SK-N-SH (cell line): ENCODE results near the gene RNF126. TPM values are rescaled to one million over a fixed set of nuclear protein-coding genes. Genes with fewer than 3 reads are reported as not detected.

Experiments used
- CTCF ChIA-PET: fragments of 300-600, 350-600 bp; formaldehyde crosslinking; extraction: SDS; loops from one replicate; lab custom pipeline; 2021; lab: Yijun Ruan, JAX
- POLR2A ChIA-PET: fragments of 350-600 bp; sonication (Branson Sonifier 250); formaldehyde crosslinking; extraction: SDS; loops from one replicate; lab custom pipeline; 2020; ENCODE audit warnings: antibody characterized with exemption, inconsistent platforms; lab: Yijun Ruan, JAX
- DNase-seq: peaks from one replicate; pipeline ENCODE4 v3.0.0; 2012
- H2AFZ ChIP-seq: fragments of 200-600 bp; sonication (generic); 2 replicates; pipeline ENCODE4 v1.8.1; 2016; ENCODE audit warnings: antibody characterized with exemption, mild to moderate bottlenecking, low read depth
- H3F3A ChIP-seq: fragments of 200-600 bp; sonication (generic); replicated peaks from 2 replicates; pipeline ENCODE3; 2016; ENCODE audit warnings: antibody characterized with exemption, mild to moderate bottlenecking; ENCODE audit not compliant: insufficient read depth
- H3K27ac ChIP-seq, 2 experiments: fragments of 200-500 bp in 1 of 2; fragments of 200-600 bp in 1 of 2; sonication (Bioruptor generic) in 1 of 2; sonication (generic), shearing (Covaris generic) in 1 of 2; 2 replicates each; pipeline versions ENCODE4 v1.5.1 to v1.6.1; 2014 to 2016; ENCODE audit warnings: low read depth in 2 of 2, inconsistent platforms in 1 of 2, low read length in 1 of 2, mild to moderate bottlenecking in 1 of 2, mixed read lengths in 1 of 2
- H3K27me3 ChIP-seq: fragments of 200-600 bp; sonication (generic), shearing (Covaris generic); 2 replicates; pipeline ENCODE4 v1.6.1; 2016; ENCODE audit warnings: mixed run types; ENCODE audit not compliant: insufficient read depth
- H3K36me3 ChIP-seq, 2 experiments: fragments of 200-500 bp in 1 of 2; fragments of 200-600 bp in 1 of 2; sonication (Bioruptor generic) in 1 of 2; sonication (generic) in 1 of 2; replicated peaks in 1 of 2; 2 replicates each; pipeline versions ENCODE3 to v1.5.1; 2014 to 2016; ENCODE audit warnings: low read length in 1 of 2, mild to moderate bottlenecking in 1 of 2; ENCODE audit not compliant: insufficient read depth in 2 of 2, control insufficient read depth in 1 of 2
- H3K4me1 ChIP-seq, 2 experiments: fragments of 200-500 bp in 1 of 2; fragments of 200-600 bp in 1 of 2; sonication (Bioruptor generic) in 1 of 2; sonication (generic), shearing (Covaris generic) in 1 of 2; 2 replicates each; pipeline versions ENCODE4 v1.5.1 to v1.6.1; 2014 to 2016; ENCODE audit warnings: low read depth in 1 of 2, low read length in 1 of 2, mixed run types in 1 of 2; ENCODE audit not compliant: insufficient read depth in 2 of 2, control insufficient read depth in 1 of 2
- H3K4me2 ChIP-seq: fragments of 200-600 bp; sonication (generic), shearing (Covaris generic); 2 replicates; pipeline ENCODE4 v1.6.1; 2017; ENCODE audit warnings: mixed run types
- H3K4me3 ChIP-seq, 2 experiments: fragments of 200-500 bp in 1 of 2; fragments of 200-600 bp in 1 of 2; sonication (Bioruptor generic) in 1 of 2; sonication (generic), shearing (Covaris generic) in 1 of 2; 2 replicates each; pipeline versions ENCODE4 v1.5.1 to v1.8.1; 2014 to 2016; ENCODE audit warnings: low read depth in 2 of 2, inconsistent platforms in 1 of 2, low read length in 1 of 2, mild to moderate bottlenecking in 1 of 2, mixed read lengths in 1 of 2, moderate library complexity in 1 of 2
- H3K79me2 ChIP-seq: fragments of 200-600 bp; sonication (generic); 2 replicates; pipeline ENCODE4 v1.8.1; 2017; ENCODE audit warnings: mild to moderate bottlenecking; ENCODE audit not compliant: insufficient read depth
- H3K9ac ChIP-seq: fragments of 200-600 bp; sonication (generic); 2 replicates; pipeline ENCODE4 v1.6.1; 2017; ENCODE audit warnings: mixed run types
- H3K9me2 ChIP-seq: fragments of 200-600 bp; sonication (generic); 2 replicates; pipeline ENCODE4 v1.6.1; 2017; ENCODE audit warnings: mixed run types
- H3K9me3 ChIP-seq: fragments of 200-600 bp; sonication (generic); 2 replicates; pipeline ENCODE4 v1.6.1; 2017; ENCODE audit warnings: mixed run types, mild to moderate bottlenecking, moderate library complexity
- H4K20me1 ChIP-seq: fragments of 200-600 bp; sonication (generic); 2 replicates; pipeline ENCODE4 v1.6.1; 2017; ENCODE audit warnings: mild to moderate bottlenecking, mixed run types; ENCODE audit not compliant: insufficient read depth
- CHD2 ChIP-seq: fragments of 150-350 bp; IDR thresholded peaks from 2 replicates; pipeline ENCODE4 v1.6.1; 2018; ENCODE audit warnings: low read length; ENCODE audit not compliant: partially characterized antibody
- EZH2phosphoT487 ChIP-seq: fragments of 200-600 bp; sonication (generic); IDR thresholded peaks from 2 replicates; pipeline ENCODE4 v1.6.1; 2017; ENCODE audit warnings: low read depth, mixed run types, mild to moderate bottlenecking, antibody characterized with exemption, moderate library complexity, borderline replicate concordance
- FOSL2 ChIP-seq: IDR thresholded peaks from 2 replicates; pipeline ENCODE4 v1.4.0; 2012; ENCODE audit warnings: low read depth, mild to moderate bottlenecking, moderate library complexity, borderline replicate concordance
- FOXJ3 ChIP-seq: sonication (generic); formaldehyde crosslinking; IDR thresholded peaks from 2 replicates; pipeline ENCODE4 v1.5.1; 2020; ENCODE audit warnings: mild to moderate bottlenecking, missing genetic modification reagents
- GABPA ChIP-seq: IDR thresholded peaks from 2 replicates; pipeline ENCODE4 v1.4.0; 2012; ENCODE audit warnings: low read depth, mild to moderate bottlenecking
- GATA2 ChIP-seq: sonication (generic); formaldehyde crosslinking; IDR thresholded peaks from 2 replicates; pipeline ENCODE4 v1.5.0; 2020; ENCODE audit warnings: mild to moderate bottlenecking, missing genetic modification reagents
- MXI1 ChIP-seq: IDR thresholded peaks from 2 replicates; pipeline ENCODE4 v1.6.1; 2012; ENCODE audit warnings: mild to moderate bottlenecking, low read depth, low read length, improper control_type of control experiment
- NRF1 ChIP-seq: IDR thresholded peaks from 2 replicates; pipeline ENCODE4 v1.6.1; 2012; ENCODE audit warnings: low read depth, mild to moderate bottlenecking, low read length
- POLR2AphosphoS5 ChIP-seq: IDR thresholded peaks from 2 replicates; pipeline ENCODE4 v1.6.1; 2012; ENCODE audit warnings: low read depth, low read length
- RAD21 ChIP-seq: IDR thresholded peaks from 2 replicates; pipeline ENCODE4 v1.6.1; 2012; ENCODE audit warnings: mild to moderate bottlenecking, low read length
- RCOR1 ChIP-seq: fragments of 150-350 bp; IDR thresholded peaks from 2 replicates; pipeline ENCODE4 v1.6.1; 2017; ENCODE audit warnings: antibody characterized with exemption, low read length
- RXRA ChIP-seq: IDR thresholded peaks from 2 replicates; pipeline ENCODE4 v1.4.0; 2012; ENCODE audit warnings: low read depth, mild to moderate bottlenecking, borderline replicate concordance
- SIN3A ChIP-seq: IDR thresholded peaks from 2 replicates; pipeline ENCODE4 v1.6.1; 2012; ENCODE audit warnings: low read depth, mild to moderate bottlenecking, low read length, moderate library complexity, borderline replicate concordance
- SMC3 ChIP-seq: IDR thresholded peaks from 2 replicates; pipeline ENCODE4 v1.6.1; 2012; ENCODE audit warnings: low read depth, low read length, improper control_type of control experiment
- TAF1 ChIP-seq: IDR thresholded peaks from 2 replicates; pipeline ENCODE4 v1.6.1; 2012; ENCODE audit warnings: low read depth, mild to moderate bottlenecking, low read length, moderate library complexity, borderline replicate concordance
- TCF12 ChIP-seq: IDR thresholded peaks from 2 replicates; pipeline ENCODE4 v1.4.0; 2012
- YY1 ChIP-seq: IDR thresholded peaks from 2 replicates; pipeline ENCODE4 v1.4.0; 2012; ENCODE audit warnings: low read depth, mild to moderate bottlenecking
- WGBS: methylation state at CpG from one replicate; pipeline ENCODE4 v1.1.6; 2017; ENCODE audit warnings: low lambda C conversion rate; 5-methylcytosine and 5-hydroxymethylcytosine counted together
- polyA plus RNA-seq, 3 experiments: library from polyadenylated mRNA; depleted of rRNA; stranded (reverse); fragments of >200 nt; gene quantifications; 2 replicates each; pipeline ENCODE4 v1.2.3, GENCODE V29; 2012
- TF ChIP-seq, protein P1 (sequence below): fragments of 200-600 bp; sonication (generic); IDR thresholded peaks from 2 replicates; pipeline ENCODE4 v1.6.1; 2017; ENCODE audit warnings: antibody characterized with exemption, mild to moderate bottlenecking, moderate library complexity
- TF ChIP-seq, protein P2 (sequence below): IDR thresholded peaks from 2 replicates; pipeline ENCODE4 v1.6.1; 2012; ENCODE audit warnings: mild to moderate bottlenecking, low read depth, low read length, moderate library complexity
- TF ChIP-seq, protein P3 (sequence below): IDR thresholded peaks from 2 replicates; pipeline ENCODE4; 2012

The RNF126 gene
- polyA plus RNA-seq, 1 of the 3 experiments (the other 2 are of a cell fraction), result 12.9 TPM

DNA sequence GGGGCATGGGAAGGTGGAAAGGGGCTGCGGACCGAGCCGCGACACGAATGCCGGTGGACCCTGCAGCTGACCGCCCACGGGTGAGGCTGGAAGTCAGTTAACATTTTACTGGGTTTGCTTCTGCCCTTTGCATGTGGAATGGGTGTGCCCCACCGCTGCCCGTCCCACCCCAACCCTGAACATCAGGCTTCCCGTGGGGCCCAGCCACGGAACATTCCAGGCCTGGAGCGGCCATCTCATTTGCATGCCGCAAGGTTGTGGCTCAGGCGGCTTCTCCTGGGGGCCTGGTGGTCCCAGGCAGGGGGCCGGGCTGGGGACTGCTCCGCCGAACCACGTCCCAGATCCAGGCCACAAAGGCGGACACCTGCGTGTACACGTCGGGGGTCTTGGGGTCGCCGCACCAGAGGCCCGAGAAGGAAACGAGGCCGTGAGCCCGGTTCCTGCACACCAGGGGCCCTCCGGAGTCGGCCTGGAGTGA lies 22.5 kb upstream of the RNF126 start:
- TF ChIP-seq TAF1 (no peak), EZH2phosphoT487 (no peak), YY1 (no peak), SMC3 (no peak), RAD21 (no peak), FOXJ3 (CRISPR knock-in tag) (no peak), RXRA (no peak)
- TF ChIP-seq, protein P1, sequence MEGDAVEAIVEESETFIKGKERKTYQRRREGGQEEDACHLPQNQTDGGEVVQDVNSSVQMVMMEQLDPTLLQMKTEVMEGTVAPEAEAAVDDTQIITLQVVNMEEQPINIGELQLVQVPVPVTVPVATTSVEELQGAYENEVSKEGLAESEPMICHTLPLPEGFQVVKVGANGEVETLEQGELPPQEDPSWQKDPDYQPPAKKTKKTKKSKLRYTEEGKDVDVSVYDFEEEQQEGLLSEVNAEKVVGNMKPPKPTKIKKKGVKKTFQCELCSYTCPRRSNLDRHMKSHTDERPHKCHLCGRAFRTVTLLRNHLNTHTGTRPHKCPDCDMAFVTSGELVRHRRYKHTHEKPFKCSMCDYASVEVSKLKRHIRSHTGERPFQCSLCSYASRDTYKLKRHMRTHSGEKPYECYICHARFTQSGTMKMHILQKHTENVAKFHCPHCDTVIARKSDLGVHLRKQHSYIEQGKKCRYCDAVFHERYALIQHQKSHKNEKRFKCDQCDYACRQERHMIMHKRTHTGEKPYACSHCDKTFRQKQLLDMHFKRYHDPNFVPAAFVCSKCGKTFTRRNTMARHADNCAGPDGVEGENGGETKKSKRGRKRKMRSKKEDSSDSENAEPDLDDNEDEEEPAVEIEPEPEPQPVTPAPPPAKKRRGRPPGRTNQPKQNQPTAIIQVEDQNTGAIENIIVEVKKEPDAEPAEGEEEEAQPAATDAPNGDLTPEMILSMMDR, result no peak
- TF ChIP-seq, protein P2, sequence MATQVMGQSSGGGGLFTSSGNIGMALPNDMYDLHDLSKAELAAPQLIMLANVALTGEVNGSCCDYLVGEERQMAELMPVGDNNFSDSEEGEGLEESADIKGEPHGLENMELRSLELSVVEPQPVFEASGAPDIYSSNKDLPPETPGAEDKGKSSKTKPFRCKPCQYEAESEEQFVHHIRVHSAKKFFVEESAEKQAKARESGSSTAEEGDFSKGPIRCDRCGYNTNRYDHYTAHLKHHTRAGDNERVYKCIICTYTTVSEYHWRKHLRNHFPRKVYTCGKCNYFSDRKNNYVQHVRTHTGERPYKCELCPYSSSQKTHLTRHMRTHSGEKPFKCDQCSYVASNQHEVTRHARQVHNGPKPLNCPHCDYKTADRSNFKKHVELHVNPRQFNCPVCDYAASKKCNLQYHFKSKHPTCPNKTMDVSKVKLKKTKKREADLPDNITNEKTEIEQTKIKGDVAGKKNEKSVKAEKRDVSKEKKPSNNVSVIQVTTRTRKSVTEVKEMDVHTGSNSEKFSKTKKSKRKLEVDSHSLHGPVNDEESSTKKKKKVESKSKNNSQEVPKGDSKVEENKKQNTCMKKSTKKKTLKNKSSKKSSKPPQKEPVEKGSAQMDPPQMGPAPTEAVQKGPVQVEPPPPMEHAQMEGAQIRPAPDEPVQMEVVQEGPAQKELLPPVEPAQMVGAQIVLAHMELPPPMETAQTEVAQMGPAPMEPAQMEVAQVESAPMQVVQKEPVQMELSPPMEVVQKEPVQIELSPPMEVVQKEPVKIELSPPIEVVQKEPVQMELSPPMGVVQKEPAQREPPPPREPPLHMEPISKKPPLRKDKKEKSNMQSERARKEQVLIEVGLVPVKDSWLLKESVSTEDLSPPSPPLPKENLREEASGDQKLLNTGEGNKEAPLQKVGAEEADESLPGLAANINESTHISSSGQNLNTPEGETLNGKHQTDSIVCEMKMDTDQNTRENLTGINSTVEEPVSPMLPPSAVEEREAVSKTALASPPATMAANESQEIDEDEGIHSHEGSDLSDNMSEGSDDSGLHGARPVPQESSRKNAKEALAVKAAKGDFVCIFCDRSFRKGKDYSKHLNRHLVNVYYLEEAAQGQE, result no peak
- Histone ChIP-seq H3K9me3 (no peaks in the 10 kb centered on the region), H3K4me1 (peaks cover 0 to 4% of the 10 kb centered on the region in 2 experiments; a peak in 1 of 4 replicates), H3K36me3 (no peaks in the 10 kb centered on the region), H4K20me1 (no peaks in the 10 kb centered on the region), H3F3A (no peaks in the 10 kb centered on the region), H3K27ac (no peak overlapping the region), H2AFZ (no peak overlapping the region), H3K4me2 (no peak overlapping the region), H3K9ac (no peak overlapping the region), H3K27me3 (no peaks in the 10 kb centered on the region), H3K9me2 (no peaks in the 10 kb centered on the region), H3K79me2 (no peaks in the 10 kb centered on the region), H3K4me3 (no peak overlapping the region)
- no peak for DNase-seq
- WGBS, result 83% methylated on average over 10 of the region's 31 CpGs
- ChIA-PET POLR2A (no interaction called here), CTCF (interaction anchor here (0.5 kb wide), 1 partner anchor 49 kb away, joined by 3 read pairs; no protein-coding TSS in a partner anchor)

DNA sequence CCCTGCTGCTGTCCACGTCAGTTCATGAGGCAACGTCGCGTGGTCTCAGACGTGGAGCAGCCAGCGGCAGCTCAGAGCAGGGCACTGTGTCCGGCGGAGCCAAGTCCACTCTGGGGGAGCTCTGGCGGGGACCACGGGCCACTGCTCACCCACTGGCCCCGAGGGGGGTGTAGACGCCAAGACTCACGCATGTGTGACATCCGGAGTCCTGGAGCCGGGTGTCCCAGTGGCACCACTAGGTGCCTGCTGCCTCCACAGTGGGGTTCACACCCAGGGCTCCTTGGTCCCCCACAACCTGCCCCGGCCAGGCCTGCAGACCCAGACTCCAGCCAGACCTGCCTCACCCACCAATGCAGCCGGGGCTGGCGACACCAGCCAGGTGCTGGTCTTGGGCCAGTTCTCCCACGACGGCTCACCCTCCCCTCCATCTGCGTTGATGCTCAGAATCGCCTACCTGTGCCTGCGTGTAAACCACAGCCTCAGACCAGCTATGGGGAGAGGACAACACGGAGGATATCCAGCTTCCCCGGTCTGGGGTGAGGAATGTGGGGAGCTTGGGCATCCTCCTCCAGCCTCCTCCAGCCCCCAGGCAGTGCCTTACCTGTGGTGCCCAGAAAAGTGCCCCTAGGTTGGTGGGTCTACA lies 19.8 kb upstream of the RNF126 start:
- peaks cover 19% of the 10 kb centered on the region for H3K79me2 ChIP-seq
- H3K9me3 ChIP-seq, result no peaks in the 10 kb centered on the region
- H3K36me3 ChIP-seq, result peaks cover 0 to 3% of the 10 kb centered on the region in 2 experiments
- TF ChIP-seq FOXJ3 (CRISPR knock-in tag), result no peak
- no peak for TF ChIP-seq TAF1
- TF ChIP-seq GATA2 (CRISPR knock-in tag), result no peak
- TF ChIP-seq FOSL2, result no peak
- no peak for TF ChIP-seq NRF1
- no peak for TF ChIP-seq GABPA
- no peak for TF ChIP-seq POLR2AphosphoS5
- no peak for TF ChIP-seq RXRA
- no peak for TF ChIP-seq MXI1
- TF ChIP-seq EZH2phosphoT487, result no peak
- no peak for TF ChIP-seq CHD2
- no peak for TF ChIP-seq SMC3
- no peak for TF ChIP-seq TCF12
- TF ChIP-seq RCOR1, result no peak
- TF ChIP-seq SIN3A, result no peak
- TF ChIP-seq, protein P3, sequence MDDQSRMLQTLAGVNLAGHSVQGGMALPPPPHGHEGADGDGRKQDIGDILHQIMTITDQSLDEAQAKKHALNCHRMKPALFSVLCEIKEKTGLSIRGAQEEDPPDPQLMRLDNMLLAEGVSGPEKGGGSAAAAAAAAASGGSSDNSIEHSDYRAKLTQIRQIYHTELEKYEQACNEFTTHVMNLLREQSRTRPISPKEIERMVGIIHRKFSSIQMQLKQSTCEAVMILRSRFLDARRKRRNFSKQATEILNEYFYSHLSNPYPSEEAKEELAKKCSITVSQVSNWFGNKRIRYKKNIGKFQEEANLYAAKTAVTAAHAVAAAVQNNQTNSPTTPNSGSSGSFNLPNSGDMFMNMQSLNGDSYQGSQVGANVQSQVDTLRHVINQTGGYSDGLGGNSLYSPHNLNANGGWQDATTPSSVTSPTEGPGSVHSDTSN, result no peak
- H4K20me1 ChIP-seq, result no peaks in the 10 kb centered on the region
- H3K9me2 ChIP-seq, result no peaks in the 10 kb centered on the region
- H3K27ac ChIP-seq, result no peak overlapping the region
- WGBS, result 100% methylated on average over 5 of the region's 25 CpGs
- H3F3A ChIP-seq, result peaks cover 5% of the 10 kb centered on the region
- no peak overlapping the region for H3K9ac ChIP-seq
- H3K4me1 ChIP-seq, result peaks cover 4 to 12% of the 10 kb centered on the region in 2 experiments; a peak in 3 of 4 replicates
- H3K4me3 ChIP-seq, result no peak overlapping the region
- no peak overlapping the region for H3K4me2 ChIP-seq
- POLR2A ChIA-PET, result no interaction called here
- no peak for DNase-seq
- CTCF ChIA-PET, result interaction anchor here (0.9 kb wide), 1 partner anchor 25 kb away, joined by 5 read pairs; no protein-coding TSS in a partner anchor
- no peaks in the 10 kb centered on the region for H3K27me3 ChIP-seq
- H2AFZ ChIP-seq, result no peak overlapping the region
